Measurements from ENCODE around the gene MSI2.

The MSI2 gene

DNA sequence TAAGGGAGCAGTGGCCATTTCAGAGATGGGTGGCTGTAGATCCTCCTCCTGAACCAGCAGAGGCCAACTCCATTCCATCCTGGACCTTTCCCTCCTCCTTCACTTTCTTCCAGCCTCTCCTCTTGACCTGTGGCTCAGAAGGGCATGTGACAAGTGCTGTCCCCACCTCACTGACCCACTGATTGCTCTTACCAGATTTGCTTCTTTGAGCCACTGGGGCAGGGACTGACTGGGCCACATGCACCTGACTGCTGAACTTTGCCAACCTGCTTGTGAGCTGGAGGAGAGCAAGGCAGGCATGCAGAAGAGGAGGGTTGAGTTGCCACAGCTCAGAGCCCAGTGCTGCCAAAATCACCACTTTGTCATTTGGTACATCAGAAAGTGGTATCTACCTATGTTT, 68.3 kb downstream of the MSI2 start:
- DNase-seq, result no peak

DNA sequence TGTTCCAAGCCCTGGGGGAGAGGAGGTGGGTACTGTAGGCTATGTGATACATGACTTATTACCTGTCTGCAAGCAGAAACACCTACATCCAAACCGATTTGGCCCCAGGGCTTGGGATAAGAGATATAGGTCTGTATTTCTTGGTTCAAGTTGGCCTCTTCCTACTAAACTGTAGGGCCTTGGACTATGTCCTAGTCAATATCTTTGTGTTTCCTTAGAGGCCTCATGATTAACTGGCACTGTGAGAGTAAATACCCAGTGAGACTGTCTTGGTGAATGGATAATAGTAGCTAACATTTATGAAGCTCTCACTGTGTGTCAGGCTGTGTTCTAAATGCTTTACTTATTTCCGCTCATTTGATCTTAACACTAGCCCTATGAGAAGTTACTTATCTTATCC, 70.0 kb downstream of the MSI2 start:
- no peak for DNase-seq

DNA sequence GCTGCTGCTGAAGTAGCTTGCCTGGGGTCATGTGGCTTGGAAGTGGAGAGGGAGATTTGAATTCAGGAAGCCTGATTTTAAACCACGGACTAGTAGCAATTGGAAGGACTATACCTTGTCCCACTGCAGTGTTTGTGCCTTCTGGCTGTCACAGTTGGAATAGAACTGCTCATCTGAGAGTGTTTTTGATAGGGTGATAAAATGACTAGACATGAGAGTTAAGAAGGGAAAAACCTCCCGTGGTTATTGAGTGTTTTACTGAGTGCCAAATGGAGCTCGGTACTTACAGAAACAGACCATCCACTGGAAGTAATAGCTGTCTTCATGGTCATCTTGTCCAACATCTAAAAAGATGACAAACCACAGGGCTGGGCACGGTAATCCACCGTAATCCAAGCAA, 70.4 kb downstream of the MSI2 start:
- no peak for DNase-seq

DNA sequence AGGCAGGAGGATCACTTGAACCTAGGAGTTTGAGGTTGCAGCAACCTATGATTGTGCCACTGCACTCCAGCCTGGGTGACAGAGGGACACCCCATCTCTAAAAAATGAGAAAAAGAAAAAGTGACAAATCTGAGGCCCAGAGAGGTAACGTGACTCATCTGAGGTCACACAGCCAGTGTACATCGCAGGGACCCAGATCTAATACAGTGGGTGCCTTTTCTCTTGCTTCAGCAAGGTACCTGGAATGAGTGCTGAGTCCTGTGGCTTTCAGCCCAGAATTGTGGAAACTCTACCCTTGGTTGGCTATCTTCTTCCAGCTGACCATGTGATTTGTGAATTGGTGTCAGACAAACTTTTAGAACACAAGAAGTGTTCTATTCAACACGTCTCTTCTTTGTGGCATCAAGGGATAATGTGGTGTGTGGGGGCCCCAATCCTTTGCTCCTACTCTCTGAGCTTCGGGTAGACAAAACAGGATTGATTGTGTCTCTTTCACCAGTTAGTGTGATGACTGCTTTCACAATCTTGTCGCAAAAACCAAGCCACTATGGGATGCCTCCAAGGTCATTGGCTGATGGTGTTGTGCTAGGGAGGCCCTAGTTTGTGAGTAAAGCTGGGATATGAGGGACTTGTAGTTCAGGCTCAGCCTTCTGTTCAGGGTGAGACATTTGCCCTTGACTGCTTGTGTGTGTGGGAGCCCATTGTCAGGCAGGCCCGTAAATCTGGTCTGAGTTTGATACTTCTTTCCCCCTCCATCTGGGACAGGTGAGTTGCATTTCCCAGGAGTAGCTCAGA, 71.0 kb downstream of the MSI2 start:
- no peak for DNase-seq

DNA sequence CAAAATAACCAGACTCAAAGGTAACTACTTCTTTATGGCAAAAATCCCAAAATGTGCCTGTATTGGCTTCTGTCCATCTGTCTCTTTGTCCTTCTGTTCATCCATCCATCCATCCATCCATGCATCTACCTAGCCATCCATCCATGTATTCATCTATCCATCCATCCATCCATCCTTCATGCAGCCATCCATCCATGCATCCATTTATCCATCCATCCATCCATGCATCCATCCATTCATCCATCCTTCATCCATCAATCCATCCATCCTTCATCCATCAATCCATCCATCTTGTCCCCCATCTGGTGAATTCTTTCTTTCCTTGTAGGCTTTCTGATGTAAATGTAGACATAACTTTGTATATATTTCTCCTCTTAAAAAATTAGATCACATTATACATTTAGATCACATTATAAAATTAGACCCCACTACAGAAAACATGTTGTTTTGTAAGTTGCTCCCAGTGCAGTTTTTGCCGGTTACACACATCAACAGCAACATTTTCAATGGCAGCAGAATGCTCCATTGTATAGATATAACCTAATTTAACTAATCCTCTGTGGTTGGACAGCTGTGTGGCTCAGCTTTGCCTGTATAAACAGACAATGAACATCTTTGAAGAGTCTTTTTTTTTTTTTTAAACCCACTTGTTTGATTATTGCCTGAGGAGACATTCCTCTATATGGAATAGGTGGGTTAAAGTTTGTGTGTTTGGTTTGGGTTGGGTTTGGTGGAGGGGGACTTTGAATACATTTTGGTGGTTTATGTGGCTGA, 72.0 kb downstream of the MSI2 start:
- no peak for DNase-seq

DNA sequence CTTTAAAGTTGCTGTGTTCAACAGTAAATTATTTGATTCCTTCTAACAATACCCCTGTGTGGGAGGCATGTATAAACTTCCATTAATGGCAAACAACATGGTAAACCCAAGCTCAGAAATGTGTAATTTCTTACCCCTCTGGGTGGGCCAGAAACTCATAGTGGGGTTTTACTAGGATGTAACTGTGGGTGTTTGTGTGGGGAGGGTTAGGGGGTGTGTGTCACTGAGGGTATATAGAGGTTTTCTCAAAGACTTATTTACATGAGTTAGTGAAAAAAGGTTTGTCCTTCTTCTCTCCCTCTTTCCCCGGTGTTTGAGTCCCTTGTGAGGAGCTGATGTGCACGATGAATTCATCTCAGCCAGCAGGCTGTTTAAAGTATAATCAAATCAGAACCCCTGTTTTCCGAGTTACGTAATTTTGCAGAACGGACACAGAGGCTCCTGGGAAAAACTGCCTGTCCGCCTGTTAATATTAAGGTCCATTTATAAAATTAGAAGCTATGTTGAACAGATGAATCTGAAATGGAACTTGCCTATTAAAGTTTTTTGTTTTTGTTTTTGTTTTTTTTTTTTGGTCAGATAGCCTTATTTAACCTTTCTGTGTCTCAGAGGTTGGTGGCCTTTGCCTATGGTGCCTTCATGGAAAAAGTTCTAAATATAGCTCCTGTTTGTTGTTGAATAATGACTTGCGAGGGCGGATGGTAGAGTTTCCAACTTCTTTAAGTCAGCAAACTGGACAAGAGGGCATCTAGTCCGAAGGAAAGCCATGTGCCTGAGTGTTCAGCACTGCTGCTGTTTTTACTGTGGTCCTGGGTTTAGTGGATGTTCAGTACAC, 73.3 kb downstream of the MSI2 start:
- no peak for DNase-seq

DNA sequence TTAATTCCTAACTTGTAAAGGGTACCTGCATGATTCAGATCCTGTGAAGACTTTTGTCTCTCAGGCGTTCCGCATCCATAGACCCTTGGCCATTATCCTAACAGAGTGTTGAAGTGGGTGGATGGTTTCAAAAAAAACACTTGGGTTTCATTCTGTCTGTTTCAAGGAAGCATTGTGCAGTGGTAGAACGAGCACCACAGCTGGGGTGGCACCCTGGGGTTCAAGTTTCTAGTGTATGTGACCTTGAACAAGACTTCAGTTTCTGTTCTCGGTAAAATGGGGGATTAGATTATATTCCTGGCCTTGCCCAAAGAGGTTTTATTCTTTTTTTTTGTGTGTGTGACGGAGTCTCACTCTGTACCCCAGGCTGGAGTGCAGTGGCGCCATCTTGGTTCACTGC, 74.3 kb downstream of the MSI2 start:
- DNase-seq, result no peak

DNA sequence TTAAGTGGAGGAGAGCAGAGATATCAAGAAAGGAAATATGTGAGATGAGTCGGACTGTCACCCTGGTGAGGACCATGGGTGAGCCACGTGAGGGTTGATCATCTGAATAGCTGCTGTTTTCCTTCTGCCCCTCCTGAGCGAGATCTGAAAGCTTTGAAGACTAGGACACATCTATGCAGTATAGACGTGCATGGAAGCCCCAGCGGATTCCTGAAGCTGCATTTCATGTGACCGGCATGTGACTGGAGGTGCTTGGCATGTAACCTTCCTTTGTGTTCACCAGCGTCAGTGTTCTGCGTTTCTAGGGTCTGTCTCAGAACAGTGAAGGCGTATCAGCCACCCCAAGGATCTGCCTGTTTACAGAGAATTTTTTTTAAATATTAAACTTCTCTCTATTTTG, 75.1 kb downstream of the MSI2 start:
- no peak for DNase-seq

DNA sequence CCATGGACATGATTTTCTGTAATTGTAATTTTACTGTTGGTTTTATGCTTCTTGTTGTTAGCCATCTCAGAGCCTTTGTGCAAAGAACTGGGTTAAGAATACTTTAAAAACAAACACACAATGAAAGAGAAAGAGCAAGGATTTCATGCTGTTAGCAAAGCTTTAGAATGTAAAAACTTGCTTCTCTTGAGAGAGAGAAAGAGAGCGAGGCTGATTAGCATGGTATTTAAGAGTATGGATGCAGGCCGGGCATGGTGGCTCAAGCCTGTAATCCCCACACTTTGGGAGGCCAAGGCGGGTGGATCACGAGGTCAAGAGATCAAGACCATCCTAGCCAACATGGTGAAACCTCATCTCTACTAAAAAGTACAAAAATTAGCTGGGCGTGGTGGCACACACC, 76.2 kb downstream of the MSI2 start:
- DNase-seq, result no peak

DNA sequence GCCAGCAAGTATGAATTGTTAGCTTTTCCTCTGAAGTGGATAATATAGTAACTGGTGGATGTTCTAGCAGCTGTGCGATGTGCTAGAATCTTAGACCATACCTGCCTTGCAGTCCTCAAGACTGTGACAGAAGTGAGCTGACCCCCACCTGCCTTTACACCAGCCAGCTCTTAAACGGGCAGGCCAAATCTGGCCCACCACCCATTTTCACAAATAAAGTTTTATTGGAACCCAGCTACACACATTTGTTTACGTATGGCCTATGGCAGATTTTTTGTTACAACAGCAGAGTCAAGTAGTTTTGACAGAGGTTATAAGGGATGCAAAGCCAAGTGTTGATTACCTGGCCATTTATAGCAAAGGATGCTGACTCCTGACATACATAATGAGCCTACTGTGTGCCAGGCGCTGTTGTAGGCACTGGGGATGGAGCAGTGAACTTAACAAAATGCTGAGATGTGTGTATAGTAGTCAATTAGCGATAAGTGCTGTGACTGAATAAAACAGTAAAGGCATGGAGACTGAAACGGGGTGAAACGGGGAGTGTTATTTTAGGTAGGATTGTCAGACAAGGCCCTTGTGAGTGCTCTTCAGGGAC, 79.0 kb downstream of the MSI2 start:
- no peak for DNase-seq

DNA sequence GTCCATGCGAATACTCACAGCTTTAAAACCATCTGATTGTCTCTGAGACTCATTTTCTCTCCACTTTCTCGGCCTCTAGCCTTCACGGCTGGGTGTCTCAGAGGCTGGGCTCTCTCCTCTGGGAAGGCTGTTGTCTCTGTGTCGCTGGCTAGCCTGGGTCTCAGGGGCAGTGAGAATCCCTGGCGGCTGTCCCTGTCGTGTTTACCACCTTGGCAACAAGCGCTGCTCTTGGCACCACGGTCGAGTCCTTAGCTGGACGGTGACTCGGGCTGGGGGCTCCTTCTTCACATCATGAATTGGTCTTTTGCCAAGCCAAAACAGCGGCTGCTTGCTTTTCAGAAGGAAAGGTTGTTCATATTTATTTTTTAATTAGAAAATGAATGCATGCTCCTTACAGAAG, 81.1 kb downstream of the MSI2 start:
- no peak for DNase-seq

DNA sequence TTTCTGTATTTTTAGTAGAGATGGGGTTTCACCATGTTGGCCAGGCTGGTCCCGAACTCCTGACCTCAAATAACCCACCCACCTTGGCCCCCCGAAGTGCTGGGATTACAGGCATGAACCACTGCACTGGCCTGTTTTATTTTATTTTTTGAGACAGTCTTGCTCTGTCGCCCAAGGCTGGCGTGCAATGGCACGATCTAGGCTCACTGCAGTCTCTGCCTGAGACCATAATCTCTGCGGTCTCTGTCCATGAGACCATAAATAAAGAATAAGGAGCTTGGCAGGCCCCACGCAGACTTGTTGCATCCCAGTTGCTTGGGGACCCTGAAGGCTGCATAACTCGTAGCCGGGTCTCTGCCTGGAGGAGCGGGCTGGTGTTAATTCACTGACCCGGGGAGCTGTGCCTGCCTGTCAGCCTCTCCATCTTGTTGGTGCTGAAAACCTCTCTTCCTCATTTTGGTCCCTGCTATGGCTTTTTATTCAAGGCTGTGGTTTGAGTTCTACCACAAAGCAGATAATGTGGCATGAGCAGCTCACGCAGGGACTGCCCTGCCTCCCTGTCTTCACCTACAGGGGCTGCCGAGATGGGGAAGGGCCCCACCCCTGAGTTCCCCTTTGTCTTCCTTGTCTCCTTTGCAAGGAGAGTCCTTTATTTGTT, 82.1 kb downstream of the MSI2 start:
- no peak for DNase-seq

DNA sequence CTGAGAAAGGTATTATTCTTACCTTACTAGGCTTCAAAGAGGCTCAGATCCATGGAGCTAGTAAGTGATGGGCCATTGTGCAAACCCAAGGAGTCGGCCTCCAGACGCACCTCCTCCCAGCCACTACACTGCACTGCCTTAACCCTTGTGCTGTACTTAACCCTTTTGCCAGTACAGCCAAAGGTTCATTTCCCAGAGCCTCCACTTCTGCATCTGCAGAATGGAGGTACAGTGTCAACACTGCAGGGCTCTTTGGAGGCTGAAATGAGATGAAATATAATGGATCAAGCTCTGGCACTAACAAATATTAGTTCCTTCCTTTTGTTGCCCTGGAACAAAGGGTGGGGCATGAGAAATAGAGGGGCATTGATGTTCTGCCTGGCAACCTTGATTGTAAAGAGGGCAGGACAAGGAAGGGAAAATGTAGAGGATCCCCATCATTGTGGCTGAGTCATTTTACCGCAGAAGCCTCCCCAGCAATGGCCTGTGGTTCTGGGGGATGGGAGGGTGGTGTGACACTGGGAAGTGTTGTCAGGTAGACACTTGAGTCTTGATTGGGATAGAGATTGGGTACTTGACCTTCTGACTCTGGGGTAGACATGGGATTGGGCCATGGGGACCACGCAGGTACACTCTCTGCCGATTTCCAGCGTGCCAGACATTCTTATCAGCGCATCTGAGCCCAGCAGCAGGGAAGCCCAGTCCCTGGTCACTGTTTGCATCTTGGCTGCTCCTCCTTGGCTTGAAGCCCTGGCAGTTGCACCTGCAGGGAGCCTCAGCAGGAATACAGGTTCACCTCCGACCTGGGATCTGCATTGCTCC, 84.0 kb downstream of the MSI2 start:
- no peak for DNase-seq

DNA sequence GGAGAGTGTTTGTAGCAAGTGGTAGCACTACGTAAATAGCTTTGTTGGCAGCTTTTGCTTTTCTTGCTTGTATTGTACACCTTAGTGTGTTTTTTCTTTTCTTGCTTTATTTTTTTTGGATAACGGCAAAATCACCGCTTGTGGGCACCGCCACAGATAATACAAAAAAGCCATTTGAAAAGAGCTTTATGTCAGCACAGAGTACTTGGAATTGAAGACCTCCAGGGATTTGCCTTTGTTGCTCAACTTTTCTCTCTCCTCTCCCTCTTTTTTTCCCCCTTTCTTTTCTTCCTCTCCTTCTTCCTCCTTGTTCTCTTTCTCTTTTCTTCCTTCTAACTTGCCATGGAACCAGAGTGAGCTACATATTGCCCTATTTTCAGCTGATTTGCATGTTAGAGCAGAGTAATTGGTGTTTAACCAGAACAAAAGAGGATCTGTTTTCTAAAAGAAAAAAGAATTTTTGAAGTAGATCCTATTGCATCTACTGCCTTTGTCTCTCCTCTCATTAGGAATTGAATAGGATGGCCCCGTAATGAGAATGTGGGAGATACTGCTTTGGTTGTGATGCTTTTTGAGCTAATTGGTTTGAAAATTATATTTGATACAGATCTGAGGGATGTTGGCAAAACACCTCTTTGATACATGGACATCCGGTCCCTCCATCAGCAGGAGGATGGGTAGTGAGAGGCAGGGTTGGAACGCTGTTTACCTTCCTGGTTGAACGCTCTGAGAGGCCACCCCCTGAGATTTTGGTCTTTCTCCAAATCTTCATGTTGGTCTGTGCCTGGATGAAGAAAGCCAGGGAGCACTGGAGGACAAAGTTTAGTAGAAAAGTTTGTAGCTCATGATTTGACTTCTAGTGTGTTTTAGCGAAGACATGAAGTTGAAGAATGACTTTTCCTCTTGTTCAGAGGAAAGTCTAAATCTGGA, 85.6 kb downstream of the MSI2 start:
- DNase-seq, result no peak

DNA sequence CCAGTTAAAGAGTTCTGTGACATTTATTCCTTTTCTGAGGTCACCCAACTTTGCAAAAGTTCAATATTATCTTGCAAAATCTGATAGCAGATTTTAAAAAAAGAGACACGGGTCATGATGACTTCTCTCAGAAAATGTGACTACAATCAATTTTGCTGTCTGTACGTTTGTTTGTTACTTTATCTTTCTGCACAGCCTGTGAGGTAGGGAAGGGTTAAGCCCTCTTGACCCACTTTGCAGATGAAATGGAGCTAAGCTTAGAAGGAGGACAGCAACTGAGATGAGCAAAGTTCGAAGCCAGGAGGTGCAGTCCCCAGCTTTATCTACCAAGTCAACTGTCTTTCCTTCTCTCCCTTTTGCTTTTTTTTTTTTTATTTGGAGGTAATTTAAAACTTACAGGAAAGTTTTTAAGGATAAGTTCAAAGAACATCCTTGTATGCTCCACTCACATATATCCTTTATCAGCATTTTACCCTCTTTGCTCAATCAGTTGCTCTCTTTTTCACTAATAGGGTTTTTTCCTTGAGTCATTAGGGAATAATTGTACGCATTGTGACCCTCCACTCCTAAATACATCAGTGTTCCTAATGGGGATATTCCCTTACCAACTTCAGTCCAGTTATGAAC, 86.8 kb downstream of the MSI2 start:
- no peak for DNase-seq

DNA sequence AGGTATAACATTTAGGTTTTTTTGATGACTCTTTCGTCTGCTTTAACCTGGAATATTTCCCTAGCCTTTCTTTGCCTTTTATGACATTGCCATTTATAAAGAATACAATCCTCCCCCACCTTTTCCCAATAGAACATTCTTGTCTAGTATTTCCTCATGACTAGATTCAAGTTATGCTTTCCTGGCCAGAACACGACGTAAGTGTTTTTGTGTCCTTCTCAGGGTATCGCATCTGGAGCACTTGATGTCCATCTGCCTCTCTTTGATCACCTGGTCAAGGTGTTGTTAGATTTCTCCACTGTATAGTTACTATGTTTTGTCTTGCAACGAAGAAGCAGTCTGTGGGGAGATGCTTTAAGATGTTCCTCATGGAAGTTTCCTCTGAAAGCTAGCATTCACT, 87.4 kb downstream of the MSI2 start:
- DNase-seq, result no peak

DNA sequence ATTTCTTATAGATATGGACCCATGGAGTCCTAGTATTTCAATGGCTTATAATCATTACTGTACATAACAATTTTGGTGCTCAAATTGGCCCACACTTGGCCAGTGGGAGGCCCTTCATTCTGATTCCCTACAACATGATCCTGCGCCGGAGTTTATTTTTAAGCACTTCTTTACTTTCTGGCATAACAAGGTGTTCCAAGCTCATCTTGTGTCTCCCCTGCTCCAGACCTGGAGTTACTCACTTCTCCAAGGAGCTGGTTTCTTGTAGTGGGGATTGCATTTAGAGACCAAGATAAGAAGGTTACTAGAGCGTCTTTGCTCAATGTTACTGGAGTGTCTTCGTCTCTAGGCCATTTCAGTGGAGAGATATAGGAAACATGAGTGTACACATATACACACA, 87.9 kb downstream of the MSI2 start:
- DNase-seq, result no peak

DNA sequence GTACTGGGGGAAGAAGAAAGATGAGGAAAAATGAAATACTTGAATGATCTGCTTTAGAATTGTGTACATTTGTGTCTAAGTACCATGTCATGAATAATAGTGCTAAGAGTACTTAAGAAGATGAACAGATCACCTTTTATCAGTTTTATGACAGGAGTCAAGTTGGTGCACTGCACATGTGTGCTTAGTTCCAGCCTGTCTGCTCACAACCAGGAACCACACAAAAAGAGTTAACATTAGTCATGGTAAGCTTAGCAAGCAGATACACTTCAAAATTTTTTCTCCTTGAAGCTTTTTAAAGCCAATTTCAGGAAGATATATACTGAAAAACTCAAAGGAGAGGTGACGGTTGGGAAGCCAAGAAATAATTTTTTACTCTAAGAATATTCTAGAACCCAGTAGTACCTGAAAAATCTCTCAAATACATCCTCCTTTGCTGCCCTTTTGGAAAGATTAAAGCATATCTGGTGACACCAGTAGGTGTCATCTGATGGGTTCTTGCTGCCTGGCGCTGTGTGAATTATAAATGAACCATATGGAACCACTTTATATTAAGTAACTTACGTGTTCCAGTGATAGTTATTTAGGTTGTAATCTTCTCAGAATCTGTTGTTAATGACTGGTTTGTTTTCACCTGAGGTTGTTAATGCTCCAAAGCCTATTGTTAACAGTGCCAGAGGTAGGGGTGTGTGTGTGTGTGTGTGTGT, 93.4 kb downstream of the MSI2 start:
- DNase-seq, result no peak

DNA sequence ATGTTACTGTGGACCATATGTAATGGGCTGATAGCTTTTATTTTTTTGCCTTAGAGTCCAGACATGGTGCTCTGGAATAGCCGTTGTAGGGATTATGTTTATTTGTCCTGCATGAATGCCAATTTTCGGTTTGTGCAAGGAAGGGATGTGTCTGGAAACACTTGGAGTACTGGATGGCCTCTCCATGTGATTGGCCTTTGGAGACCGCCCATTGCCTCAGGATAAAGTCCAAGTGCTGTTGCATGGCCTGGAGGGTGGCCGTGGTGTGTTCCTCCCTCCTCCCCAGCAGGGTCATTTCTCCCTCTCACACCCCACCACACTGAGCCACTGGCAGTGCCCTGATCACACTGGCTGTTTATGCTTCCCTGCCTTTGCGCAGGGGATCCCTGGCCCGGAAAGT, 93.9 kb downstream of the MSI2 start:
- no peak for DNase-seq

All from GOT3 (cell line).